Measurements from ENCODE around the gene UTP25. TPM values are rescaled to one million over a fixed set of nuclear protein-coding genes. Genes with fewer than 3 reads are reported as not detected.

Gene UTP25
- total RNA-seq, 4 donors from 2014 or later: 6.6 to 18.5 (median 9.2) TPM

DNA sequence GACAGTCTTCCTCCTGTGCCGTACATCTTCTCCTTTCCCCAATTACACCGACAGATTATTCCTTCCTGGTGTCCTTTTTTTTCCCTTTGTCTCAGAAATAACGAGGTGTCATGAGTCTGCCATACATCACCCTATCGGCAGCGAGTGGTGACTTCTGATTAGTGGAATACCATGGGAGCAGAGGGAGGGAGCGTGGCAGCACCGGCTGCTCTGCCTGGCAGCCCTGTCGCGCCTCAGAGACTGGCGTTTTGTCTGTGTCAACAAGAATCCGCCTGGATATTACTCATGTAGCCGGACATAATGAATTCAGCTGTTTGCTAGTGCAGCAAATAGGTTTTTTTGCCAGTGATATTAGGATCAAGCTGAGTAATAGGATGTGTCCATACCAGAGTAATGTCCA is 51.8 kb downstream of the UTP25 start:
- DNase-seq (ENCODE audit: low spot score) (no peak), ATAC-seq (ENCODE audit: low FRiP score) (no peak)
- TF ChIP-seq, protein P1, sequence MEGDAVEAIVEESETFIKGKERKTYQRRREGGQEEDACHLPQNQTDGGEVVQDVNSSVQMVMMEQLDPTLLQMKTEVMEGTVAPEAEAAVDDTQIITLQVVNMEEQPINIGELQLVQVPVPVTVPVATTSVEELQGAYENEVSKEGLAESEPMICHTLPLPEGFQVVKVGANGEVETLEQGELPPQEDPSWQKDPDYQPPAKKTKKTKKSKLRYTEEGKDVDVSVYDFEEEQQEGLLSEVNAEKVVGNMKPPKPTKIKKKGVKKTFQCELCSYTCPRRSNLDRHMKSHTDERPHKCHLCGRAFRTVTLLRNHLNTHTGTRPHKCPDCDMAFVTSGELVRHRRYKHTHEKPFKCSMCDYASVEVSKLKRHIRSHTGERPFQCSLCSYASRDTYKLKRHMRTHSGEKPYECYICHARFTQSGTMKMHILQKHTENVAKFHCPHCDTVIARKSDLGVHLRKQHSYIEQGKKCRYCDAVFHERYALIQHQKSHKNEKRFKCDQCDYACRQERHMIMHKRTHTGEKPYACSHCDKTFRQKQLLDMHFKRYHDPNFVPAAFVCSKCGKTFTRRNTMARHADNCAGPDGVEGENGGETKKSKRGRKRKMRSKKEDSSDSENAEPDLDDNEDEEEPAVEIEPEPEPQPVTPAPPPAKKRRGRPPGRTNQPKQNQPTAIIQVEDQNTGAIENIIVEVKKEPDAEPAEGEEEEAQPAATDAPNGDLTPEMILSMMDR (IDR thresholded peaks at IDR 0.05): no peak

DNA sequence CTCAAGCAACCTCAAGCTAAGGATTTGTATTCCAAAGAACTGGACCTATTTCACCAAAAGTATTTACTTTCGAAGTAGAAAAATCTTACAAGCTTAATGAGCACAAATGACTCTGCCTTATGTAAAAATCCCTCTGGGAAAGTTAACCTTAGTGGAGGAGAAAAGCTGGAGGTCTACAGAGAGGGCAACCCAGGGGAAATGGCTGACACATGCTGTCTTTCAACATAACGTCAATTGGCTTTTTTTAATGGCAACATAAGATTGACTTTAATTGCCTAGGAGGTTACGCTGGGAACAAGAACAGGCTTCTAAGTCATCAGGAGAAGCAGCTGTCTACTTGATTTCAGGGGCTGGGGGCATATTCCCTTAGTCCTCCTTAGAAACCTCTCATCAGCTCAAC is 52.3 kb downstream of the UTP25 start:
- no peak for DNase-seq (ENCODE audit: low spot score)
- ATAC-seq (ENCODE audit: low FRiP score): no peak
- TF ChIP-seq, protein P1 (IDR thresholded peaks at IDR 0.05): no peak

DNA sequence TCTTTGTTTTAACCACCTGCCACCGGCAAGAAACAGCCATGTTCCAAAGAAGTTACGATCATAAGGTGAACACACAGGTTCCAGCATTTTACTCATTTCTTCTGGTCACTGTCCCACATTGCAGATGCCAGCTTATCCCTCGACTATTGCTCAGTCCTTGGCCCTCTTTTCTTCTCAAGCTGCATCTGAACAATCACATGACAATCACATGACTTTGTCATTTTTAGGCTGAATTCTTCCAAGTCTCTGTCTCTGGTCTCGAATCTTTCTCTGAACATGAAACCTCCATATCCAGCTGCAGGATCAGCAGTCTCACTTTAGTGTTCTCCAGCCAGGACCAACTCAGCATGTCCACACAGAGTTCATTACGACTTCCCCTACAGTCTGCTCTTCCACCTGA is 53.8 kb downstream of the UTP25 start:
- ATAC-seq (ENCODE audit: low FRiP score): no peak
- TF ChIP-seq, protein P1 (IDR thresholded peaks at IDR 0.05): no peak

DNA sequence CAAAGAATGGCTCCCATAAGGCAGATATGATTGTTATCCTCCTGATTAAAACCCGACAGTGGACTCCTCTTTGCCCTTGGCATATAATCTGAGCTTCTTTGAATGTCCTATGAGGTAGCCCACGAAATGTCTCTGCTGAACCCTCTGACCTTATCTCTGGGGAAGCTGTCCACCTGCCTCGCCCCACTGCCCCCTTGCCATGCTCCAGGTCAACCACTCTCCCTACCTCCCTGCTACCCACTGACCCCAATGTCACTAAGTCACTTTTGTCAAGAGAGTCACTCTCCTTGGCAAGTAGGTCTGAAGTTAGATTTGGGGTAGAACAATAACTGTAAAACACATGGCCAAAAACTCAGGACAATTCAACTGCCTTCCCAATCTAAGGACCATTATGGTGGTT is 54.5 kb downstream of the UTP25 start:
- DNase-seq (ENCODE audit: low spot score) (no peak), ATAC-seq (ENCODE audit: low FRiP score) (no peak)
- TF ChIP-seq, protein P1 (IDR thresholded peaks at IDR 0.05): no peak

More for the DNA sequence above, 53.8 kb downstream of the UTP25 start:
- DNase-seq (ENCODE audit: low spot score): no peak

DNA sequence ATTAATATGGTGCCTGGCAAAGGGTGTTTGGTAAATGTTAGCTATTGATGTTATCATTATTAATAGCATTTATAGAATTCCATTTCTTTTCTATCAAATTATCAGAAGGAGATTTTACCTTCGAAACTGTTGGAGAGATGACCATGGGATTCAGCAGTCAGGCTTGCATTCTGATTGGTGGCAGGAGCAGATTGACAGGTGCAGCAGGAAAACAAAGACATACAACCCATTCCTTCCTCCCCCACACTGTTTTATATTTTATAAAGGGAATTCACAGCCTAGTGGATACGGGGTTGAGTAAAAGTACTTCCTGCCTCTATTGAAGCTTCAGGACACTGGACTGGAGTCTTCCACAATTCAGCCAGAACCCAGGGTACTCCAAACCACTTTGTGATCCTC is 55.2 kb downstream of the UTP25 start:
- DNase-seq (ENCODE audit: low spot score): no peak
- TF ChIP-seq, protein P1 (IDR thresholded peaks at IDR 0.05): no peak
- no peak for ATAC-seq (ENCODE audit: low FRiP score)

DNA sequence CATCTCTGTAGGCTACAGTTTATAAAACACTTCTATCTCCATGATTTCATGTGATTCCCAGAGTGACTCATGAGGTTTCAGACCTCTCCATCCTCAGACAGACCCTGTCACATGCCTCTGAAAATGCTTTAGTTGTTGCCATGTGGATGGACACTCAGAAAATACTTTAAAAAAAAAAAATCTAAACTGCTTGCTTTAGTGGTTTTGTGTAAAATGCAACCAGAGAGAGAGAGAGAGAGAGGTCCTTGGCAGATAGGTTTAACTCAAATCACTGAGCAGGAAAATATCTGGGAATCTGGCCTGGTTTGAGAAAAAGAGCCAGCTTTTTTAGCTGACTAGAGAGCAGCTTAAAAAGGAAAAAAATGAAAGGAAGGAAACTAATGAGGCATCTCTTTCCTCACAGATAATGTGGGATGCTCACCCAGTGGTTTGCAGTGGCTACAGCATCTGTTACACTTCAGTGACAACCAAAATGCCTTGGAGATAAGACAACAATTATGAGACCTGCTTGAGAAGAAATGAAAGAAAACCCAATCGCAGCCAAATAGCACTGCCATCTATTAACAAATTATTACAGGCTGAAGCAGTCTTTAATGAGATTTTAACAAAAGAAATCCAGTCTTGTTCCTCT is 55.7 kb downstream of the UTP25 start:
- ATAC-seq (ENCODE audit: low FRiP score) (no peak), DNase-seq (ENCODE audit: low spot score) (no peak)
- TF ChIP-seq, protein P1 (IDR thresholded peaks at IDR 0.05): no peak

DNA sequence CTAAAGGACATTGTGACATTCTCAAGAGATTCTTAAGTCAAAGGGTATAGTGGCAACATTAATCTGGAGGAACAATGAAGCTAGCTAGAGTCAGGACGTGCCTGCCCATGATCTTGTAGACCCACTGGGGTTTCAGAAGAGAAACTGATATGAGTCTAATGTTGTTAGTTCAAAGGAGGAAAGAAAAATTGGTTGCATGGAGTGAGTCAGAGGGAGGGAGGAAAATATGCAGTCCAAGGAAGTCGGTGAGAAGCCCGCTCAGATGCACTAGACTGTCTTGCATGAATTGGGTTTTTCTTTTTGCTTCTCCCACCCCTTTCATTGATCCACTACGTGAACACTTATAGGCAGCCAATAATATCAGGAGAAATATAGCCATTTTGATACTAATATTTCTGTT is 56.5 kb downstream of the UTP25 start:
- TF ChIP-seq, protein P1 (IDR thresholded peaks at IDR 0.05): no peak
- DNase-seq (ENCODE audit: low spot score) (no peak), ATAC-seq (ENCODE audit: low FRiP score) (no peak)

Data from omental fat pad (tissue), 4 donors.